Midbrain (tissue), 1 donor: ENCODE data around the gene PGA3.
"Not testable (repeated sequence)": the region's sequence is repeated elsewhere in the genome, so short reads cannot be mapped to it uniquely, and the experiment has no call there.

Experiments used
- DNase-seq: peaks from one replicate; lab custom pipeline; 2025; lab: John Stamatoyannopoulos, UW

Gene PGA3

DNA sequence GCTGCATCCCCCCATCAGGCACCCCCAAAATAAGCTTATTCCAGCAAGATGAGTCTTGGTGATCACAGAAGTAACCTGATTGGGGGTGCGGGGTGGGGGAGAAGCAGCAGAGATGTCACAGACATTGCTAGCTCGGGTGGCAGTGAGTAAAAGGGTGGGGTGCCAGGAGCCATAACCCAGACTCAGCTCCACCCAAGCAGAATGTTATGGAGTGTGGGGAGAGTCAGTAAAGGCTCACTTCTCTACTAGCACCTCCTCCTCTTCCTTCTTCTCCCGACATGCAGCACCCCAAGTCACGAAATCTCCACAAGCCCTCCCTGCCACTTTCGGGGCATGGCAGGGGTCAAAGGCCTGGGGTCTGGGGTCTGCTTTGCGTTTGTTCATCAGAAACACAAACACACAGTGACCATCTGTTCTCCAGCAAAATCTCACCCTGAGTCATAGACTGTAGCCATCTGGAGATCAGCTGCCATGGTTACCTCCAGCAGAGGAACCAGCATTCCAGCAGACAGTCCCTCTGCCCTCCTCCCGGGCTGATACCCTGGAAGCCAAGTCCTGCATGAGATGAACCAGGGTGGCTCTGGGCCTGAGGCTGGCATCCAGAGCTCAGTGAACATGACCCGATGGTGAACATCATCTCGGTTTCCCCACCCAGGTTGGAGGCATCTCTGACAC lies 4.5 kb downstream of the PGA3 start:
- not testable (repeated sequence) for DNase-seq

DNA sequence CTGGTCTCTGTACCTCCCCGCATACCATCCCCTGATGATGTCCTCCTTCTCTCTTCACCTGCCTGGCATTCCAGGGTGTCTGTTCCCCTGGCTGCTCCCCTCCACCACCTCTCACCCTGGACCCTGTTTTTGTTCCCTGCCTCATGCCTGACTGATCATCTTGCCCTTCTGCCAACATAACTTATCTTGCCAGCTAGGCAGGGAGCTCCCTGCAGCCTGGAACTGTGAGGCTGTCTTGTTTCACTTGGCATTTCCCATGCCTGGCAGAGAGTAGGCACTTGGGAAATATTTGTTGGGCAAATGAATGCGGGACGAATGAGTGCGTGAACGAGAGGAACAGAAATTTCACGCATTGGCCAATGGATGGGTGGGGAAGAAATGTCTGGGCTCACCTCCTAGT lies 7.3 kb downstream of the PGA3 start:
- DNase-seq: not testable (repeated sequence)

DNA sequence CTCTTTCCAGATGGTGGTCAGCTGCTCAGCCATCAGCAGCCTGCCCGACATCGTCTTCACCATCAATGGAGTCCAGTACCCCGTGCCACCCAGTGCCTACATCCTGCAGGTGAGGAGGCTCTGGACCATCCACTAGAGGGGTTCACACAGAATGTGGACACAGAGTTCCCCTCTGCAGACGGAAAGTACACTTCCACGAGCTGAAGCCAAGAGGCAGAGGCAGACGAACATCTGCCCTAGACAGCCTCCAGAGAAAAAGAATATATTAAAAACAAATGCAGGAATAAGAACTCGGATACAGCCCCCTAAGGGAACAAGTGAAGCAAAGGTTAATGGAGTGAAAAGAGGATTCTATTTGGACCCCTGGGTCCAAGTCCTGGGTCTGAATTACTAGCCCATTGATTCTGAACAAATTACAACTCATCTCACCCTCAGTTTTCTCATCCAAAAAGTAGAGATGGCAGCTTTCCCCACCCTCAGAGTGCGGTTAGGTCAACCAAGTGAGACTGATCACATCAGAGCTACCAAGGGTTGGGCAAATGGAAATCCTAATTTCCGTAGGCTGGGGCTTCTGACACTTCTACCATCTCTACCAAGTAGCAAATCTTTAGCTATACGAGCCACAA lies 8.1 kb downstream of the PGA3 start:
- DNase-seq: not testable (repeated sequence)

GRCh38 chr11:61212202-61212601 lies 8.9 kb downstream of the PGA3 start:
- not testable (repeated sequence) for DNase-seq

- not testable (repeated sequence) for DNase-seq
These were observed 10.5 kb downstream of the PGA3 start for GRCh38 chr11:61213711-61214324.

DNA sequence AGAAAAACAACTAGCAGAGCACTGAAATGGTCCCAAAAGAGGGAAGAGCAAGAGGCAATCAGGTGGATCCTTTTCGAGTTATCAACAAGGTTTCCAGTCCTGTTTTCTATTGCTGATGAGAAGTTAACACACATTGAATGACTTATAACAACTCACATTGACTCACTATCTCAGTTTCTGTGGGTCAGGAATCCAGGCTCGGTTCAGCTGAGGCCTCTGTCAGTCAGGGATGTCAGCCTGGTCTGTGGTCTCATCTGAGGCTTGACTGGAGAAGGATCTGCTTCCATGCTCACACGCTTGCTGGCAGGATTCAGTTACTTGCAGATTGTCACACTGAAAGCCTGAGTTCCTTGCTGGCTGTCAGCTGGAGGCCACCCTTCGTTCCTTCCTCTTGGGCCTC lies 15.0 kb downstream of the PGA3 start:
- not testable (repeated sequence) for DNase-seq

DNA sequence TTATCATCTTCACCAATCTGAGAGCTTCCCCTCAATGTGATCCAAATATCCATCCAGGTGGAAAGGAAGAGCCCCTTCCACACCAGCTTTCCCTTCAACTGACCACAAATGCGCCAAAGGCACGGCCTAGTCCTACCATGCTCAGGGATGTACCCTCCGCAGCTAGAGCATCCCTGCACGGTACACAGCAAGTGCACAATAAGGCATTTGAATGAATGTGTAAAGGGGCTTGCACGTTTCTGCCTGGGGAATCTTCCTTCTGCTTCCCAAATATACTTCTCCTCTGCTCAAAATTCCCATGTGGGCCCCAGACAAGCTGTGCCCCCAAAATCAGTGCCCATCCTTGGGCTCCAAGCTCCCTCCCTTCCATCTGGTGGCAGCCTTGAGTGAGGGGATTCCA lies 15.7 kb downstream of the PGA3 start:
- not testable (repeated sequence) for DNase-seq

DNA sequence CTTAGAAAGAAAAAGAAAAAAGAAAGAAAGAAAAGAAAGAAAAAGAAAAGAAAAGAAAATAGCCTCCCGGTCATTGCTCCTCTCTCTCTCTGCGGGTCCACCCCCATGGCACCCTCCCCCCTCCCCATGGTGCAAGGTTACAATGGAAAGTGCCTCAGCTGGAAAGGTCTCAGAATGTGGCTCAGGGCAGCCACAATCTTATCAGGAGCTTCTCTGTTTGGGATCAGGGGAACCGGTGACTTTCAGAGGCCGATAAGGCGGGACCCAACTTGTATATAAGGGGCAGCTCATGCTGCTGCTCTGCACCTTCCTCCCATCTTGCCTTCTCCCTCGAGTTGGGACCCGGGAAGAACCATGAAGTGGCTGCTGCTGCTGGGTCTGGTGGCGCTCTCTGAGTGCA lies 18.7 kb downstream of the PGA3 start, which contains the start of gene PGA4:
Gene PGA4, plus strand, starts transcription at position 301 of the 400 bp plus-strand sequence. Its CDS starts 54 bp downstream, at position 355.
- not testable (repeated sequence) for DNase-seq

DNA sequence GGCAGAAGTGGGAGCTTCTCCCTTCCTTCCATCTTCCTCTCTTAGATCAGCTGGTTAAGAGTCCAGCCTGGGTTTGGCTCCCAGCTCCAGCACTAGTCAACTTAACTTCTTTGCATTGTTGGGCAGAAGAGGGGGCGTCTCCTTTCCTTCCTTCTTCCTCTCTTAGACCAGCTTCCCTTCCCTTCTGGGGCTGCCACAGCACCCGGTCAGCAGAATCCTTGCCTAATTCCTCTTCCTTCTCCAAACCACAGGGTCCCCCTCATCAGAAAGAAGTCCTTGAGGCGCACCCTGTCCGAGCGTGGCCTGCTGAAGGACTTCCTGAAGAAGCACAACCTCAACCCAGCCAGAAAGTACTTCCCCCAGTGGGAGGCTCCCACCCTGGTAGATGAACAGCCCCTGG lies 19.4 kb downstream of the PGA3 start:
- DNase-seq: not testable (repeated sequence)

DNA sequence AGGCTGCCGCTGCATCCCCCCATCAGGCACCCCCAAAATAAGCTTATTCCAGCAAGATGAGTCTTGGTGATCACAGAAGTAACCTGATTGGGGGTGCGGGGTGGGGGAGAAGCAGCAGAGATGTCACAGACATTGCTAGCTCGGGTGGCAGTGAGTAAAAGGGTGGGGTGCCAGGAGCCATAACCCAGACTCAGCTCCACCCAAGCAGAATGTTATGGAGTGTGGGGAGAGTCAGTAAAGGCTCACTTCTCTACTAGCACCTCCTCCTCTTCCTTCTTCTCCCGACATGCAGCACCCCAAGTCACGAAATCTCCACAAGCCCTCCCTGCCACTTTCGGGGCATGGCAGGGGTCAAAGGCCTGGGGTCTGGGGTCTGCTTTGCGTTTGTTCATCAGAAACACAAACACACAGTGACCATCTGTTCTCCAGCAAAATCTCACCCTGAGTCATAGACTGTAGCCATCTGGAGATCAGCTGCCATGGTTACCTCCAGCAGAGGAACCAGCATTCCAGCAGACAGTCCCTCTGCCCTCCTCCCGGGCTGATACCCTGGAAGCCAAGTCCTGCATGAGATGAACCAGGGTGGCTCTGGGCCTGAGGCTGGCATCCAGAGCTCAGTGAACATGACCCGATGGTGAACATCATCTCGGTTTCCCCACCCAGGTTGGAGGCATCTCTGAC lies 23.3 kb downstream of the PGA3 start:
- DNase-seq: not testable (repeated sequence)

DNA sequence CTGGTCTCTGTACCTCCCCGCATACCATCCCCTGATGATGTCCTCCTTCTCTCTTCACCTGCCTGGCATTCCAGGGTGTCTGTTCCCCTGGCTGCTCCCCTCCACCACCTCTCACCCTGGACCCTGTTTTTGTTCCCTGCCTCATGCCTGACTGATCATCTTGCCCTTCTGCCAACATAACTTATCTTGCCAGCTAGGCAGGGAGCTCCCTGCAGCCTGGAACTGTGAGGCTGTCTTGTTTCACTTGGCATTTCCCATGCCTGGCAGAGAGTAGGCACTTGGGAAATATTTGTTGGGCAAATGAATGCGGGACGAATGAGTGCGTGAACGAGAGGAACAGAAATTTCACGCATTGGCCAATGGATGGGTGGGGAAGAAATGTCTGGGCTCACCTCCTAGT lies 26.1 kb downstream of the PGA3 start:
- DNase-seq: not testable (repeated sequence)

DNA sequence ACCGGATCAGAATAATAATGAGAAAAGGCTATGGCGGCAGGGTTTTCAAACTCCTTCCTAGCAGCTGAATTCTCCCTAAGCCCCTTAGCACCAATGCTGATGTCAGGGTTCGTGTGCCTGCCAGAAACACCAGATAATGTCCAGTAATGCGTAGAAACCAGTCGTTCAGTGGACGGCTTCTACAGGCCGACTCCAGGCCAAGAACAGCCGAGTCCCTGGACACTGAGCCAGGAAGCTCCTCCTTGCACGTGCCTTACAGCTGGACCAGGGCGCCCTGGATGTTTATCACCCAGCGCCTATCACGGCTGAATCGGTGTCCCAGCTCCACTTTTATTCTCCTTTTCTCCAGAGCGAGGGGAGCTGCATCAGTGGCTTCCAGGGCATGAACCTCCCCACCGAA lies 27.7 kb downstream of the PGA3 start:
- not testable (repeated sequence) for DNase-seq

GRCh38 chr11:61231585-61231984 lies 28.3 kb downstream of the PGA3 start:
- DNase-seq: not testable (repeated sequence)

DNA sequence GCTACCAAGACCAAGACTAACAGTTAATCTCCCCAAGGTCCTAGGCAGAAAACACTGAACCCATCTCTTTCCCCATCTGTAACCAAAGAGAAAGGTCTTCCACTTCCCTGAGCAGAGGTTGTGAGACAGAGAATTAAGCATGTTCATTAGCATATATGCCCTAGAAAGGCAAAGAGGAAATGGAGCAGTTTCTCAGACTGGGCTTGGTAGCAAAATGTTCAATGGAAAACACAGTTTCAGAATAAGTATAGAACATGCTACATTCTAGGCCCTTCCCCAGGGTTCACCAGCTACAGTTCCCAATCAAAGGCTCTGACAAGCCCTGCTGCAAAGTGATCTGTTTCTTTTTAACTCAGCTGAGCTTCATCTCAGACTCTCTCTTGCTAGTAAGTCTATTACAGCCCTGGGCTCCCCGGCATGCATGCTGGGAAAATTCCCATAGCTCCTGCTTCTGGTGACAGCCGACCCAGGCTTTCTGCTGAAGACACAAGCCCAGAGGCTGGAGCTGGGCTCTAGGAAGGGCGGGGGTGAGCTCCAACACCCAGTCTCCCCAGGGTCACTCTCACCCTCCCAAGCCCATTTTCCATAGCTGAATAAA lies 29.3 kb downstream of the PGA3 start:
- DNase-seq: not testable (repeated sequence)

DNA sequence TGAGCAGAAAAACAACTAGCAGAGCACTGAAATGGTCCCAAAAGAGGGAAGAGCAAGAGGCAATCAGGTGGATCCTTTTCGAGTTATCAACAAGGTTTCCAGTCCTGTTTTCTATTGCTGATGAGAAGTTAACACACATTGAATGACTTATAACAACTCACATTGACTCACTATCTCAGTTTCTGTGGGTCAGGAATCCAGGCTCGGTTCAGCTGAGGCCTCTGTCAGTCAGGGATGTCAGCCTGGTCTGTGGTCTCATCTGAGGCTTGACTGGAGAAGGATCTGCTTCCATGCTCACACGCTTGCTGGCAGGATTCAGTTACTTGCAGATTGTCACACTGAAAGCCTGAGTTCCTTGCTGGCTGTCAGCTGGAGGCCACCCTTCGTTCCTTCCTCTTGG lies 33.8 kb downstream of the PGA3 start:
- DNase-seq: not testable (repeated sequence)

GRCh38 chr11:61240288-61240687 lies 37.0 kb downstream of the PGA3 start:
- not testable (repeated sequence) for DNase-seq

GRCh38 chr11:61240875-61241274 lies 37.6 kb downstream of the PGA3 start, which contains the start of gene PGA5:
Gene PGA5 (plus strand): TSS chr11:61241175. CDS start chr11:61241227, 52 bp downstream.
- not testable (repeated sequence) for DNase-seq

DNA sequence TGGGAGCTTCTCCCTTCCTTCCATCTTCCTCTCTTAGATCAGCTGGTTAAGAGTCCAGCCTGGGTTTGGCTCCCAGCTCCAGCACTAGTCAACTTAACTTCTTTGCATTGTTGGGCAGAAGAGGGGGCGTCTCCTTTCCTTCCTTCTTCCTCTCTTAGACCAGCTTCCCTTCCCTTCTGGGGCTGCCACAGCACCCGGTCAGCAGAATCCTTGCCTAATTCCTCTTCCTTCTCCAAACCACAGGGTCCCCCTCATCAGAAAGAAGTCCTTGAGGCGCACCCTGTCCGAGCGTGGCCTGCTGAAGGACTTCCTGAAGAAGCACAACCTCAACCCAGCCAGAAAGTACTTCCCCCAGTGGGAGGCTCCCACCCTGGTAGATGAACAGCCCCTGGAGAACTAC lies 38.2 kb downstream of the PGA3 start:
- not testable (repeated sequence) for DNase-seq

DNA sequence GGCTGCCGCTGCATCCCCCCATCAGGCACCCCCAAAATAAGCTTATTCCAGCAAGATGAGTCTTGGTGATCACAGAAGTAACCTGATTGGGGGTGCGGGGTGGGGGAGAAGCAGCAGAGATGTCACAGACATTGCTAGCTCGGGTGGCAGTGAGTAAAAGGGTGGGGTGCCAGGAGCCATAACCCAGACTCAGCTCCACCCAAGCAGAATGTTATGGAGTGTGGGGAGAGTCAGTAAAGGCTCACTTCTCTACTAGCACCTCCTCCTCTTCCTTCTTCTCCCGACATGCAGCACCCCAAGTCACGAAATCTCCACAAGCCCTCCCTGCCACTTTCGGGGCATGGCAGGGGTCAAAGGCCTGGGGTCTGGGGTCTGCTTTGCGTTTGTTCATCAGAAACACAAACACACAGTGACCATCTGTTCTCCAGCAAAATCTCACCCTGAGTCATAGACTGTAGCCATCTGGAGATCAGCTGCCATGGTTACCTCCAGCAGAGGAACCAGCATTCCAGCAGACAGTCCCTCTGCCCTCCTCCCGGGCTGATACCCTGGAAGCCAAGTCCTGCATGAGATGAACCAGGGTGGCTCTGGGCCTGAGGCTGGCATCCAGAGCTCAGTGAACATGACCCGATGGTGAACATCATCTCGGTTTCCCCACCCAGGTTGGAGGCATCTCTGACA lies 42.1 kb downstream of the PGA3 start:
- DNase-seq: not testable (repeated sequence)

DNA sequence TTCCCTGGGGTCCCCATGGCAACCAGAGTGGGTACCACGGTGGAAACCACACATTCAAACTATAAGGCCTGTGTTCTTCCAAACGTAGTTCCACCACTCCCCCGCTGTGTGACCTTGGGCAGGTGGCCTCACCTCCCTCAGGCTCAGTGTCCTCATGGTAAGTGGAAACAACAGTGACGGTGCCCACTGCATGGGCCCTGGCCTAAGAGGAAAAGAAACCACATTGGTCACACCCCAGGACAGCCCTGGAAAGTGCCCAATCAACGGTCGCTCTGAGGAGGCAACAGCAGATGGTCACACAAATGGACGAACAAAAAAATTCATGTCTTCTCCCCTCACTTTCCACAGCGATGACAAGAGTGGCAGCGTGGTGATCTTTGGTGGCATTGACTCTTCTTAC lies 44.8 kb downstream of the PGA3 start:
- not testable (repeated sequence) for DNase-seq

GRCh38 chr11:61249201-61249600 lies 45.9 kb downstream of the PGA3 start:
- DNase-seq: not testable (repeated sequence)
